HEK293T (cell line): Measurements from ENCODE around the gene MAP4K5.

Experiments used
- ELF4 ChIP-seq: fragments of 450-650 bp; IDR thresholded peaks from 2 replicates; pipeline ENCODE4 v1.6.1; 2017; ENCODE audit warnings: antibody characterized with exemption
- SP1 ChIP-seq: fragments of 450-650 bp; IDR thresholded peaks from 2 replicates; pipeline ENCODE4 v1.6.1; 2017

DNA sequence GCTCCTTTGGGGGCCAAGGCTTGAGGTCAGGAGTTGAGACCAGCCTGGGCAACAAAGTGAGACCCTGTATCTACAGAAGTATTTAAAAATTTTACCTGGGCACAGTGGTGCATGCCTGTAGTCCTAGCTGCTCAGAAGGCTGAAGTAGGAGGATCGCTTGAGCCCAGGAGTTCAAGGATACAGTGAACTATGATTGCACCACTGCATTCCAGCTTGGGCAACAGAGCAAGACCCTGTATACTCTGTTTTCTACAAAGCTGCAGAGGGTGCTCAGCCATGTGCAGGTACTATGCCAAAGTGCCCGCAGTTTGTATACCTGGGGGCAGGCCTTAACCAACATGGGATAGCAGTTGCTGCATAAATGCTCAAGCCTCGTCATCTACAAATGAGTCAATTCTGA is 108.8 kb downstream of the MAP4K5 start:
- TF ChIP-seq ELF4 (no peak), SP1 (no peak)
